ENCODE data around the gene SP100. TPM values are rescaled to one million over a fixed set of nuclear protein-coding genes. Genes with fewer than 3 reads are reported as not detected.

Gene SP100
- total and polyA plus RNA-seq, 2 of the 13 experiments (the other 11 are each of a cell fraction or from before 2014, with no cell fraction given): 12.6 to 16.5 TPM

- no peak for FAIRE-seq
- no peak overlapping the region for H3K9ac ChIP-seq (ENCODE audit: insufficient read depth, low read depth, low read length)
- no peak for DNase-seq (ENCODE audit: low spot score)
- H3K4me1 ChIP-seq (ENCODE audit: insufficient read depth, low read length): no peaks in the 10 kb centered on the region
- CTCF ChIA-PET (ENCODE audit: low intra/inter-chr PET ratio, low total read pairs): no interaction called here
- no peak for ATAC-seq
- H3K79me2 ChIP-seq (ENCODE audit: insufficient read depth, low read length): no peaks in the 10 kb centered on the region
- no TSS peak for BruUV-seq (replicated peaks)
- H3K36me3 ChIP-seq (replicated peaks in 1 of 2; ENCODE audit: control insufficient read depth in 1 of 2, insufficient read depth in 2 of 2, low read length in 2 of 2): peaks cover 0 to 2% of the 10 kb centered on the region in 2 experiments; a peak in 1 of 5 replicates
- POLR2A ChIA-PET: no interaction called here
- no peaks in the 10 kb centered on the region for H4K20me1 ChIP-seq (ENCODE audit: insufficient read depth, low read length)
- intact Hi-C loops (cut with micrococcal nuclease; ENCODE audit: unreplicated experiment): no loop called here
- in situ Hi-C loops (cut with HindIII; ENCODE audit: extremely low pct_ligation_motif_present, low pct_unique_long_range_greater_than_20kb): no loop called here
- H3K9me3 ChIP-seq (ENCODE audit: low read length): peaks cover 7% of the 10 kb centered on the region
- no peak overlapping the region for H2AFZ ChIP-seq (ENCODE audit: low read length)
- no peaks in the 10 kb centered on the region for H3K27me3 ChIP-seq (ENCODE audit: control insufficient read depth in 1 of 2, insufficient read depth in 2 of 2, low read length in 2 of 2)
- H3K4me2 ChIP-seq (ENCODE audit: low read depth, low read length): no peak overlapping the region
- H3K27ac ChIP-seq (ENCODE audit: extremely low read length, insufficient read depth, low read length): no peak overlapping the region
- TF ChIP-seq CEBPB (IDR thresholded peaks at IDR 0.05; ENCODE audit: borderline replicate concordance, low read depth, low read length) (no peak), RORA (CRISPR knock-in tag; IDR thresholded peaks at IDR 0.05) (no peak), ZNF878 (CRISPR knock-in tag; IDR thresholded peaks at IDR 0.05) (no peak), ZFX (CRISPR knock-in tag; IDR thresholded peaks at IDR 0.05; ENCODE audit: low read depth) (no peak), HCFC1 (IDR thresholded peaks at IDR 0.05; ENCODE audit: low read depth, low read length) (no peak), ZNF615 (CRISPR knock-in tag; IDR thresholded peaks at IDR 0.05; ENCODE audit: borderline replicate concordance) (no peak), PHF21A (CRISPR knock-in tag; IDR thresholded peaks at IDR 0.05) (no peak), FOXK1 (CRISPR knock-in tag; IDR thresholded peaks at IDR 0.05; ENCODE audit: borderline replicate concordance, low read depth) (no peak), NFE2 (CRISPR knock-in tag; IDR thresholded peaks at IDR 0.05) (no peak), ZSCAN9 (CRISPR knock-in tag; IDR thresholded peaks at IDR 0.05; ENCODE audit: borderline replicate concordance) (no peak), NFIC (IDR thresholded peaks at IDR 0.05; ENCODE audit: low read length) (no peak), GATAD1 (CRISPR knock-in tag; IDR thresholded peaks at IDR 0.05) (no peak), ZFP90 (CRISPR knock-in tag; IDR thresholded peaks at IDR 0.05; ENCODE audit: borderline replicate concordance) (no peak), ZNF510 (CRISPR knock-in tag; IDR thresholded peaks at IDR 0.05; ENCODE audit: low read depth) (no peak), SIN3A (IDR thresholded peaks at IDR 0.05; ENCODE audit: borderline replicate concordance, low read depth, low read length) (no peak), ZFP62 (CRISPR knock-in tag; IDR thresholded peaks at IDR 0.05) (no peak), MTA3 (CRISPR knock-in tag; IDR thresholded peaks at IDR 0.05) (no peak), MLXIP (CRISPR knock-in tag; IDR thresholded peaks at IDR 0.05; ENCODE audit: borderline replicate concordance) (no peak)
- 89% methylated on average over 2 of the region's 2 CpGs for WGBS (ENCODE audit: low lambda C conversion rate)
- H3K4me3 ChIP-seq (replicated peaks in 1 of 3; ENCODE audit: insufficient read depth in 1 of 3, low read depth in 2 of 3, low read length in 3 of 3): no peak overlapping the region
Measured at GRCh38 chr2:230439590-230439989, 23.6 kb downstream of the SP100 start.

Data from HepG2 (cell line).